Measurements from ENCODE around the gene MEGF8. TPM values are rescaled to one million over a fixed set of nuclear protein-coding genes. Genes with fewer than 3 reads are reported as not detected.

Gene MEGF8
- total RNA-seq, 2 donors from 2014 or later: 3.0 to 3.1 TPM

- ATAC-seq (replicated peaks): no peak
- H3K9me3 Mint-ChIP-seq: no peaks in the 10 kb centered on the region
- peak overlapping the region; percentile 81 for H3K27ac Mint-ChIP-seq
- peak overlapping the region; percentile 87 for H3K4me3 Mint-ChIP-seq
- peaks cover 6% of the 10 kb centered on the region for H3K36me3 Mint-ChIP-seq (ENCODE audit: low read depth)
- H3K4me1 Mint-ChIP-seq: peaks cover 29% of the 10 kb centered on the region
- H3K27me3 Mint-ChIP-seq: no peaks in the 10 kb centered on the region
Observed at GRCh38 chr19:42421591-42422031, 96.2 kb downstream of the MEGF8 start.

- Mint-ChIP-seq H3K36me3 (ENCODE audit: low read depth) (peaks cover 6% of the 10 kb centered on the region), H3K9me3 (no peaks in the 10 kb centered on the region), H3K27me3 (no peaks in the 10 kb centered on the region), H3K4me1 (peaks cover 29% of the 10 kb centered on the region), H3K4me3 (peak overlapping the region; percentile 87), H3K27ac (peak overlapping the region; percentile 81)
- ATAC-seq (replicated peaks): no peak
Observed at GRCh38 chr19:42422092-42422900, 96.9 kb downstream of the MEGF8 start.

GRCh38 chr19:42422901-42423461 lies 97.5 kb downstream of the MEGF8 start:
- H3K27me3 Mint-ChIP-seq: no peaks in the 10 kb centered on the region
- peaks cover 29% of the 10 kb centered on the region for H3K4me1 Mint-ChIP-seq
- H3K27ac Mint-ChIP-seq: peak overlapping the region; percentile 81
- peak overlapping the region; percentile 87 for H3K4me3 Mint-ChIP-seq
- no peaks in the 10 kb centered on the region for H3K9me3 Mint-ChIP-seq
- peak; percentile 69 for ATAC-seq (replicated peaks)
- peaks cover 5% of the 10 kb centered on the region for H3K36me3 Mint-ChIP-seq (ENCODE audit: low read depth)

GRCh38 chr19:42423462-42424344 lies 98.3 kb downstream of the MEGF8 start:
- no peaks in the 10 kb centered on the region for H3K36me3 Mint-ChIP-seq (ENCODE audit: low read depth)
- no peaks in the 10 kb centered on the region for H3K27me3 Mint-ChIP-seq
- peak; percentile 93 for ATAC-seq (replicated peaks)
- peak overlapping the region; percentile 87 for H3K4me3 Mint-ChIP-seq
- no peaks in the 10 kb centered on the region for H3K9me3 Mint-ChIP-seq
- peaks cover 29% of the 10 kb centered on the region for H3K4me1 Mint-ChIP-seq
- peak overlapping the region; percentile 81 for H3K27ac Mint-ChIP-seq

GRCh38 chr19:42424345-42424707 lies 98.9 kb downstream of the MEGF8 start:
- Mint-ChIP-seq H3K4me1 (peaks cover 29% of the 10 kb centered on the region), H3K27ac (no peak overlapping the region), H3K9me3 (no peaks in the 10 kb centered on the region), H3K27me3 (no peaks in the 10 kb centered on the region), H3K36me3 (ENCODE audit: low read depth) (no peaks in the 10 kb centered on the region), H3K4me3 (peak overlapping the region; percentile 87)
- no peak for ATAC-seq (replicated peaks)

- no peaks in the 10 kb centered on the region for H3K27me3 Mint-ChIP-seq
- no peak overlapping the region for H3K27ac Mint-ChIP-seq
- no peak for ATAC-seq (replicated peaks)
- no peaks in the 10 kb centered on the region for H3K9me3 Mint-ChIP-seq
- peaks cover 29% of the 10 kb centered on the region for H3K4me1 Mint-ChIP-seq
- peak overlapping the region; percentile 87 for H3K4me3 Mint-ChIP-seq
- no peaks in the 10 kb centered on the region for H3K36me3 Mint-ChIP-seq (ENCODE audit: low read depth)
Observed at GRCh38 chr19:42424712-42425131, 99.3 kb downstream of the MEGF8 start.

- Mint-ChIP-seq H3K36me3 (ENCODE audit: low read depth) (no peaks in the 10 kb centered on the region), H3K27ac (no peak overlapping the region), H3K4me1 (peaks cover 13% of the 10 kb centered on the region), H3K27me3 (no peaks in the 10 kb centered on the region), H3K9me3 (no peaks in the 10 kb centered on the region), H3K4me3 (no peak overlapping the region)
- ATAC-seq (replicated peaks): no peak
Observed at GRCh38 chr19:42426643-42427042, 101.2 kb downstream of the MEGF8 start.

- Mint-ChIP-seq H3K9me3 (no peaks in the 10 kb centered on the region), H3K4me3 (no peak within 1 kb of the TSS), H3K27me3 (no peaks in the 10 kb centered on the region), H3K36me3 (ENCODE audit: low read depth) (no peaks in the 10 kb centered on the region), H3K27ac (no peak within 1 kb of the TSS), H3K4me1 (peaks cover 8% of the 10 kb centered on the region)
- ATAC-seq (replicated peaks): no peak
Observed at GRCh38 chr19:42427313-42427712, 101.9 kb downstream of the MEGF8 start, which contains the start of gene LIPE. TSS of gene LIPE (minus strand) at chr19:42427388. CDS start at chr19:42427149, 239 bp downstream.

Other genes starting within 250 kb of the MEGF8 start
- 10 to 100 TPM; 12.1 to 12.5 TPM for gene ZNF574, start 249.5 kb upstream of the MEGF8 start, total RNA-seq
- 10 to 100 TPM; 33.1 to 95.9 TPM for gene POU2F2, start 193.2 kb upstream of the MEGF8 start, total RNA-seq
- 10 to 100 TPM; 37.4 to 45.7 TPM for gene DEDD2, start 108.0 kb upstream of the MEGF8 start, total RNA-seq
- 10 to 100 TPM; 17.2 to 18.0 TPM for gene ZNF526, start 105.3 kb upstream of the MEGF8 start, total RNA-seq
- gene GSK3A, start 83.0 kb upstream of the MEGF8 start, total RNA-seq: 10 to 100 TPM; 30.3 to 47.2 TPM
- 10 to 100 TPM; 44.8 to 49.7 TPM for gene ERF, start 70.5 kb upstream of the MEGF8 start, total RNA-seq
- 100 to 1,000 TPM in 1 of 2 donors, 10 to 100 TPM in 1; 85.4 to 165 TPM for gene CIC, start 56.4 kb upstream of the MEGF8 start, total RNA-seq
- 1 to 10 TPM; 1.3 to 1.4 TPM for gene PRR19, start 23.5 kb upstream of the MEGF8 start, total RNA-seq
- 10 to 100 TPM; 42.0 to 60.2 TPM for gene PAFAH1B3, start 23.0 kb upstream of the MEGF8 start, total RNA-seq
- 1 to 10 TPM in 1 of 2 donors, under 1 TPM in 1; 0.50 to 1.6 TPM for gene TMEM145, start 12.3 kb upstream of the MEGF8 start, total RNA-seq
- gene CNFN, start 64.7 kb downstream of the MEGF8 start, total RNA-seq: under 1 TPM in 1 of 2 donors, not detected in 1; 0.54 TPM
- 10 to 100 TPM; 12.5 to 25.5 TPM for gene LIPE, start 101.8 kb downstream of the MEGF8 start, total RNA-seq
- not detected for gene CXCL17, start 117.3 kb downstream of the MEGF8 start, total RNA-seq
- gene CEACAM1, start 202.8 kb downstream of the MEGF8 start, total RNA-seq: 10 to 100 TPM; 20.5 to 24.2 TPM